LNCAP (cell line): ENCODE results near the gene IL32.

Experiments
- TF ChIP-seq, protein P1 (sequence below): fragments of 450-650 bp; IDR thresholded peaks from 2 replicates; pipeline ENCODE4 v1.5.1; 2017; ENCODE audit warnings: mild to moderate bottlenecking

Gene IL32

DNA sequence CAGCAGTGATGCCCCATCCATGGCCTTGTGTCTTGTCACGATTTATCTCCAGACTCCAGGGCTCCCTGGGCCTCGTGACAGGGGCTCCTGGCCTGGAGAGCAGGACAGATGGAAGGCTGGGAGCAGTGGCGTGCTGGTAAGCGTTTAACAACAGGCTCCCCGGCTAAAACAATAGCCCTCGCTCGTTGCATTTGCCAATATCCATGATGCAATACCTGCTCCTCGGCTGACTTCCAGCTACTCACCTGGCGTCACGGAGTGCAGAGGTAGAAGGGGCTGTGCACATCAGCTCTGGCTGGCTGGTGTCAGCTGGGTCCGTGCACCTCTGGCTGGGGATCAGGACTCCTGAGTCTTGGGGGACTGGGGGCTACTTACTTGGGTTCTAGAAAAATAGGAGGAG is 27.2 kb upstream of the IL32 start:
- TF ChIP-seq, protein P1, sequence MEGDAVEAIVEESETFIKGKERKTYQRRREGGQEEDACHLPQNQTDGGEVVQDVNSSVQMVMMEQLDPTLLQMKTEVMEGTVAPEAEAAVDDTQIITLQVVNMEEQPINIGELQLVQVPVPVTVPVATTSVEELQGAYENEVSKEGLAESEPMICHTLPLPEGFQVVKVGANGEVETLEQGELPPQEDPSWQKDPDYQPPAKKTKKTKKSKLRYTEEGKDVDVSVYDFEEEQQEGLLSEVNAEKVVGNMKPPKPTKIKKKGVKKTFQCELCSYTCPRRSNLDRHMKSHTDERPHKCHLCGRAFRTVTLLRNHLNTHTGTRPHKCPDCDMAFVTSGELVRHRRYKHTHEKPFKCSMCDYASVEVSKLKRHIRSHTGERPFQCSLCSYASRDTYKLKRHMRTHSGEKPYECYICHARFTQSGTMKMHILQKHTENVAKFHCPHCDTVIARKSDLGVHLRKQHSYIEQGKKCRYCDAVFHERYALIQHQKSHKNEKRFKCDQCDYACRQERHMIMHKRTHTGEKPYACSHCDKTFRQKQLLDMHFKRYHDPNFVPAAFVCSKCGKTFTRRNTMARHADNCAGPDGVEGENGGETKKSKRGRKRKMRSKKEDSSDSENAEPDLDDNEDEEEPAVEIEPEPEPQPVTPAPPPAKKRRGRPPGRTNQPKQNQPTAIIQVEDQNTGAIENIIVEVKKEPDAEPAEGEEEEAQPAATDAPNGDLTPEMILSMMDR: no peak

DNA sequence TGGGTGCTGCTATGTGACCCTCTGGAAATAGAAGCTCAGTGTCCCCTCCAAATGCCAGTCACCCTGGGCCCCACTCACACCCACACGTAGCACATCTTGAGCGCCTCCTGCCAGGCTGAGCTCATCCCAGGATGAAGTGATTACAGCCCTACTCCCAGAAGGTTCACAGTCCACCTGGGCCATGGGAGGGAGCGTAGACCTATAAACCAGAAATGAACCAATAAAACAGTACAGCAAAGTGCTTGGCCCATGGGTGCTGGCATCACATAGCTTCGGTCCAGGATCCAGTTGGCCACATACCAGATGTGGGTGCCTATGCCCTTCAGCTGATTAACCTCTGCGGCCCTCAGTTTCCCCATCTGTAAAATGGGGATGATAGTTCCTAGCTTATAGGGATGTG is 26.5 kb upstream of the IL32 start:
- TF ChIP-seq, protein P1: no peak

DNA sequence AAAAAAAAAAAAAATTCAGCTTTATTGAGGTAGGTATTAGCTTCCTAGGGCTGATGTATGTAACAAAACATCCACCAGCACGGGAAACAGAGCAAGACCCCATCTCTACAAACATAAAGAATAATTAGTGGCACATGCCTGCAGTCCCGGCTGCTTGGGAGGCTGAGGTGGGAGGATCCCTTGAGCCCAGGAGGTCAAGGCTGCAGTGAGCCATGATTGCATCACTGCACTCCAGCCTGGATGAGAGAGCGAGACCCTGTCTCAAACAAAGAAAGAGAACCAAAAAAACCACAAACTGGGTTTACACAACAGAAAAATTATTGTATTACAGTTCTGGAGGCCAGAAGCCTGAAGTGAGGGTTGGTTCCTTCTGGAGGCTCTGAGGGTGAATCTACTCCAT is 23.1 kb upstream of the IL32 start:
- TF ChIP-seq, protein P1: no peak

DNA sequence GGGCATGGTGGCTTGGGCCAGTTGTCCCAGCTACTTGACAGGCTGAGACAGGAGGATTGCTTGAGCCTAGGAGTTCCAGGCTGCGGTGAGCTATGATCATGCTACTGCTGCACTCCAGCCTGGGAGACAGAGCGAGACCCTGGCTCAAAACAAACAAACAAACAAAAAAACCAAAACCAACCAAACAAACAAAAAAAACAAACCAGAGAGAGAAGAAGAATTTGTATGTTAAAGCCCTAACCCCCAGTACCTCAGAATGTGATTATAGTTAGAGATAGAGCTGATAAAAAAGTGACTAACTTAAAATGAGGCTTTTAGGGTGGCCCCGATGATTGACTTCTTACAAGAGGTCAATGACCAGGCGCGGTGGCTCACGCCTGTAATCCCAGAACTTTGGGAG is 20.7 kb upstream of the IL32 start:
- TF ChIP-seq, protein P1: no peak

DNA sequence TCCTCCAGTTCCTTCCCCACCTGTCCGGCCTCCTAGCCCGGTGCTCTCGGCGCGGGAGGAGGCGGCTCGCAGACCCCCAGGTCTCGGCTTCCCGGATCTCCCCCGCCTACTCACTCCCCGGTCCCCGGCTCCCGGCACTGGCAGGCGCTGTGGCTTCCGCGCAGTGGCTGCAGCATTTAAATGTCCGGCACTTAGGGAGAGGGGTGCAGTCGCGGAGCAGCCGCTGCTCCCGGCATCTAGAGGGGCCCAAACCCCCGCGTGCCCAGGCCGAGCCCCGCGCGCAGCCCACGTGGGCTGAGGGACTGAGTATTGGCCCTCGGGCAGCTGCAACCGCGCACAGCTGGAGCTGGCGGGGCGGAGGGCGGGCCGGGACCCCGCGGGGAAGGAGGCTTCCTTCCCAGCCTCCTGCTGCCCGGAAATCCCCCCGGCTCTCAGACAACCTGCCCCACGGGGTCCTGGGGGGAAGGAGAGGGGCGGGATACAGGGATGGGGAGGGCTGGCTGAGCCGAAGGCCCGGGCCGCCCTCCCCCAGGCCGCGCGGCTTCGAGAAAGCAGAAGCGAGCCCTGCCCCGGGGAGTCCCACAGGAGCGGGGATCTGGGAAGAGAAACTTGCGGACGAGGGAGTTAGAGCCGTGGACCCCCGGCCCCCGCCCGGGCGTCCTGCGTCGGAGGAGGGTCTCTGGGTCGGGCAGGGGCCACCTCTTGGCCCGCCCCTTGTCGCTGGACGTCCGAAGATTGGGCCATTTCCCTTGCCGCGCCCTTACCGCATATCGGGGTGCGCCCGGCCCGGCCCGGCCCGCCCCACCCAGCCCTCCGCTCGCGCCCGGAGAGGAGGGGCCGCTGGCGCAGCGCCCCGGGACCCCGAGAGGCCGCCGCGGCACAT is 19.4 kb upstream of the IL32 start, which contains the start of gene MMP25:
TSS of gene MMP25 (plus strand) at position 804 of the 883 bp plus-strand sequence. CDS start 357 bp downstream, outside the sequence.
- TF ChIP-seq, protein P1: no peak

DNA sequence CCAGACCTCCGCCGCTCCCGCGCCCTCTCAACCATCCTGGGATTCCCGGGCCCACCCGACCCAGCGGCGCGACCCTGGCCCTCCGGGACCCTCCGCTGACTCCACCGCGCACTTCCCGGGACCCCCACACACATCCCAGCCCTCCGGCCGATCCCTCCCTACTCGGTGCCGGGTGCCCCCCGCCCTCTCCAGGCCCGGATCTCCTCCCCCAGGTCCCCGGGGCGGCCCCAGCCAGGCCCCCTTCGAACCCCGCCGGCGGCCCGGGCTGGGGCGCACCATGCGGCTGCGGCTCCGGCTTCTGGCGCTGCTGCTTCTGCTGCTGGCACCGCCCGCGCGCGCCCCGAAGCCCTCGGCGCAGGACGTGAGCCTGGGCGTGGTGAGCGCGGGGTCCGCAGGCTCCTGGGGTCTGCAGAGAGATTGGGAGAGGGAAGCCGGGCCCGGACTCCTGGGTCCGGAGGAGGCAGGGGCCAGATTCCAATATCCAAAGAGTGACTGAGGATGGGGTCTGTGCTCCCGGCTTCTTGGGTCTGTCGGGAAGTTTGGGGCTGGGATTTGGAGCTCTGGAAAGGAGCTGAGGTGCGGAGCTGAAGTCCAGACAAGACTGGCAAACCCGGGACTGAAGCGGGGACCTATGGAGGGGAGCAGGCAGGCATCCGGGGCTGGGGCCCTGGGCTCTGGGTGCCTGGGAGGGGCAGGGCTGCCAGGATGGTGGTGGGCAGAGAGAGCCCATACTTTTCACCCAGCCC is 18.6 kb upstream of the IL32 start:
- TF ChIP-seq, protein P1: no peak

DNA sequence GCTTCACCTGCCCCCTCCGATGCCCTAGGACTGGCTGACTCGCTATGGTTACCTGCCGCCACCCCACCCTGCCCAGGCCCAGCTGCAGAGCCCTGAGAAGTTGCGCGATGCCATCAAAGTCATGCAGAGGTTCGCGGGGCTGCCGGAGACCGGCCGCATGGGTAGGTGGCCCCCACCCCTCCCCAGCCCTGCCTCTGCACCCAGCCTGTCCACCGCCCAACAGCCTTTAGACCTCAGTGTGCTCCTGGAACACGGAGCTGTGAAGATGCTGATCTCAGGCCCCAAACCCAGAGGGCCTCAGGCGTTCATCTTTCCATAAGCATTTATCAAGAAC is 18.1 kb upstream of the IL32 start:
- TF ChIP-seq, protein P1: no peak
